ENCODE results near the gene PRDX5.
A peak's percentile ranks its signal among the peaks of the same experiment; 100 is the strongest.

PRDX5 gene

DNA sequence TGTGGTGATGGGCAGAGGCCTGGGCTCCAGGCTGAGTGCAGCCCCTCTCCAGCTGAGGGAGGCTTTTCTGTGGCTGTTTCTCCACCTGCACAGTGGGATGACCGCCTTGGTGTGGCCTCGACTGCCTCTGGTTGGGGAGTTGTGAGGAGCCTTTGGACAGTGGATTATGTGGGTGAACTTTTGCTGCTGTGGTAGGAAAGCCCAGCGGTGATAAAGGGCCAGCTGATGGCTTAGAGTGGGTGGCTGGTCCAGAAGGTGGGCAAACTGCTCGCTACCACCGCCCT, 13.9 kb upstream of the PRDX5 start:
- Histone ChIP-seq H3K27ac (ENCODE audit: extremely low read depth, low read depth, low read length) (no peak overlapping the region), H3K4me1 (ENCODE audit: control insufficient read depth, insufficient read depth, low read length) (no peaks in the 10 kb centered on the region), H3K36me3 (ENCODE audit: control insufficient read depth in 2 of 2, insufficient read depth in 1 of 2, low read length in 2 of 2) (peaks cover 0 to 5% of the 10 kb centered on the region in 2 experiments; a peak in 1 of 3 replicates), H3K4me3 (ENCODE audit: low read depth, low read length) (no peak overlapping the region), H3K9me3 (ENCODE audit: control insufficient read depth, insufficient read depth, low read depth, low read length) (no peaks in the 10 kb centered on the region)
- no peak for TF ChIP-seq ZNF184 (tag by site-specific recombination; IDR thresholded peaks at IDR 0.05)
- TF ChIP-seq ZNF404 (tag by site-specific recombination; IDR thresholded peaks at IDR 0.05), result no peak
- no peak for TF ChIP-seq BCL11B (tag by site-specific recombination; IDR thresholded peaks at IDR 0.05; ENCODE audit: low read depth)
- no peak for TF ChIP-seq KLF9 (tag by site-specific recombination; IDR thresholded peaks at IDR 0.05; ENCODE audit: low read depth)
- TF ChIP-seq ZSCAN23 (tag by site-specific recombination; IDR thresholded peaks at IDR 0.05), result no peak
- TF ChIP-seq, protein P1, sequence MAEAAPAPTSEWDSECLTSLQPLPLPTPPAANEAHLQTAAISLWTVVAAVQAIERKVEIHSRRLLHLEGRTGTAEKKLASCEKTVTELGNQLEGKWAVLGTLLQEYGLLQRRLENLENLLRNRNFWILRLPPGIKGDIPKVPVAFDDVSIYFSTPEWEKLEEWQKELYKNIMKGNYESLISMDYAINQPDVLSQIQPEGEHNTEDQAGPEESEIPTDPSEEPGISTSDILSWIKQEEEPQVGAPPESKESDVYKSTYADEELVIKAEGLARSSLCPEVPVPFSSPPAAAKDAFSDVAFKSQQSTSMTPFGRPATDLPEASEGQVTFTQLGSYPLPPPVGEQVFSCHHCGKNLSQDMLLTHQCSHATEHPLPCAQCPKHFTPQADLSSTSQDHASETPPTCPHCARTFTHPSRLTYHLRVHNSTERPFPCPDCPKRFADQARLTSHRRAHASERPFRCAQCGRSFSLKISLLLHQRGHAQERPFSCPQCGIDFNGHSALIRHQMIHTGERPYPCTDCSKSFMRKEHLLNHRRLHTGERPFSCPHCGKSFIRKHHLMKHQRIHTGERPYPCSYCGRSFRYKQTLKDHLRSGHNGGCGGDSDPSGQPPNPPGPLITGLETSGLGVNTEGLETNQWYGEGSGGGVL (tag by site-specific recombination; IDR thresholded peaks at IDR 0.05), result no peak
- TF ChIP-seq RBAK (tag by site-specific recombination; IDR thresholded peaks at IDR 0.05), result no peak
- TF ChIP-seq SCRT1 (tag by site-specific recombination; IDR thresholded peaks at IDR 0.05; ENCODE audit: borderline replicate concordance), result no peak
- no peak for TF ChIP-seq ZNF473 (tag by site-specific recombination; IDR thresholded peaks at IDR 0.05)
- TF ChIP-seq, protein P2, sequence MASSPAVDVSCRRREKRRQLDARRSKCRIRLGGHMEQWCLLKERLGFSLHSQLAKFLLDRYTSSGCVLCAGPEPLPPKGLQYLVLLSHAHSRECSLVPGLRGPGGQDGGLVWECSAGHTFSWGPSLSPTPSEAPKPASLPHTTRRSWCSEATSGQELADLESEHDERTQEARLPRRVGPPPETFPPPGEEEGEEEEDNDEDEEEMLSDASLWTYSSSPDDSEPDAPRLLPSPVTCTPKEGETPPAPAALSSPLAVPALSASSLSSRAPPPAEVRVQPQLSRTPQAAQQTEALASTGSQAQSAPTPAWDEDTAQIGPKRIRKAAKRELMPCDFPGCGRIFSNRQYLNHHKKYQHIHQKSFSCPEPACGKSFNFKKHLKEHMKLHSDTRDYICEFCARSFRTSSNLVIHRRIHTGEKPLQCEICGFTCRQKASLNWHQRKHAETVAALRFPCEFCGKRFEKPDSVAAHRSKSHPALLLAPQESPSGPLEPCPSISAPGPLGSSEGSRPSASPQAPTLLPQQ (tag by site-specific recombination; IDR thresholded peaks at IDR 0.05), result no peak
- no peak for TF ChIP-seq ZNF555 (tag by site-specific recombination; conservative IDR thresholded peaks at IDR 0.05)
- no peak for TF ChIP-seq HOXC10 (CRISPR knock-in tag; IDR thresholded peaks at IDR 0.05)
- no peak for TF ChIP-seq ZNF394 (tag by site-specific recombination; IDR thresholded peaks at IDR 0.05; ENCODE audit: borderline replicate concordance)
- no peak for TF ChIP-seq ZNF223 (tag by site-specific recombination; IDR thresholded peaks at IDR 0.05)
- TF ChIP-seq, protein P3, sequence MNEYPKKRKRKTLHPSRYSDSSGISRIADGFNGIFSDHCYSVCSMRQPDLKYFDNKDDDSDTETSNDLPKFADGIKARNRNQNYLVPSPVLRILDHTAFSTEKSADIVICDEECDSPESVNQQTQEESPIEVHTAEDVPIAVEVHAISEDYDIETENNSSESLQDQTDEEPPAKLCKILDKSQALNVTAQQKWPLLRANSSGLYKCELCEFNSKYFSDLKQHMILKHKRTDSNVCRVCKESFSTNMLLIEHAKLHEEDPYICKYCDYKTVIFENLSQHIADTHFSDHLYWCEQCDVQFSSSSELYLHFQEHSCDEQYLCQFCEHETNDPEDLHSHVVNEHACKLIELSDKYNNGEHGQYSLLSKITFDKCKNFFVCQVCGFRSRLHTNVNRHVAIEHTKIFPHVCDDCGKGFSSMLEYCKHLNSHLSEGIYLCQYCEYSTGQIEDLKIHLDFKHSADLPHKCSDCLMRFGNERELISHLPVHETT (tag by site-specific recombination; IDR thresholded peaks at IDR 0.05), result no peak
- no peak for TF ChIP-seq ZNF48 (tag by site-specific recombination; IDR thresholded peaks at IDR 0.05)
- TF ChIP-seq ZNF248 (tag by site-specific recombination; IDR thresholded peaks at IDR 0.05), result no peak
- TF ChIP-seq SCRT2 (tag by site-specific recombination; IDR thresholded peaks at IDR 0.05), result no peak
- TF ChIP-seq ZNF133 (tag by site-specific recombination; IDR thresholded peaks at IDR 0.05), result no peak
- no peak for TF ChIP-seq ZNF585B (tag by site-specific recombination; IDR thresholded peaks at IDR 0.05)
- ChIA-PET CTCF (interaction anchor here (0.6 to 5.8 kb wide), 30 partner anchors 8 to 1543 kb away, joined by 3 to 81 read pairs (median 5); partner anchors contain the start of genes FERMT3, FKBP2, PLCB3 and PPP1R14B), POLR2A (interaction anchor here (0.9 to 3.6 kb wide), 11 partner anchors 14 to 1463 kb away, joined by 3 to 43 read pairs (median 7); partner anchors contain the start of genes BAD, FKBP2, GPR137 and PRDX5)

DNA sequence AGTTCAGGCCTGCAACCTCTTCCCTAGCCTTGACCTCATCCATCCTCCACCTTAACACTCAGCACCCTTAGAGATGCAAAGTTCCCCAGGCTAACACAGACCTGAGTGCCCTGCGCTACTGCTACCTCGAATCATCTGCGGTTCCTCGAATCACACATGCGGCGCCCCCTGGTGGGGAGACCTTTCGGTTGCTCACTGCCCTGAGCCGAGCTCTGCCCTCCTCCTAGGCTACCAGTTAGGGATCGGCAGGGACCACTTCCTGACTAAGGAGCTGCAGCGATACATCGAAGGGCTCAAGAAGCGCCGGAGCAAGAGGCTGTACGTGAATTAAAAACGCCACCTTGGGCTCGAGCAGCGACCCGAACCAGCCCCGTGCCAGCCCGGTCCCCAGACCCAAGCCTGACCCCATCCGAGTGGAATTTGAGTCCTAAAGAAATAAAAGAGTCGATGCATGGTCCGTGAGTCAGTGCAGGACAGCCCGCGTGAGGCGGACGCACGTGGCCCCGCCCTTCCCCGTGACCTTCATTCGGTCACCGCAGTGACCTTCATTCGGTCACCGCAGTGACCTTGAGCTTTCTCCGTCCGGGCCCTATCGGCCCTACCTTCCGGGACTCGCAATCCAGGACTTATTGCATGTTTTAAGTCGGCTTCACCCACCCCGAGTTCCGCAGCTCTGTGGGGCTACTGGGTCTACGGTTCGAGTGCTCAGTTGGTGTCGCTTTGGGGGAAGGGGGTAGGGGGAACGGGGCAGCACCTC, 13.4 kb upstream of the PRDX5 start:
- CTCF ChIA-PET, result interaction anchor here (0.5 to 5.8 kb wide), 47 partner anchors 9 to 1783 kb away, joined by 3 to 81 read pairs (median 5); partner anchors contain the start of genes BAD, FERMT3, FKBP2 and MARK2
- TF ChIP-seq YY2 (tag by site-specific recombination; IDR thresholded peaks at IDR 0.05) (no peak), ZNF843 (tag by site-specific recombination; IDR thresholded peaks at IDR 0.05) (no peak), ZNF701 (tag by site-specific recombination; IDR thresholded peaks at IDR 0.05) (no peak), ZNF510 (tag by site-specific recombination; IDR thresholded peaks at IDR 0.05; ENCODE audit: insufficient replicate concordance) (no peak), ZNF223 (tag by site-specific recombination; IDR thresholded peaks at IDR 0.05) (no peak)
- TF ChIP-seq, protein P4, sequence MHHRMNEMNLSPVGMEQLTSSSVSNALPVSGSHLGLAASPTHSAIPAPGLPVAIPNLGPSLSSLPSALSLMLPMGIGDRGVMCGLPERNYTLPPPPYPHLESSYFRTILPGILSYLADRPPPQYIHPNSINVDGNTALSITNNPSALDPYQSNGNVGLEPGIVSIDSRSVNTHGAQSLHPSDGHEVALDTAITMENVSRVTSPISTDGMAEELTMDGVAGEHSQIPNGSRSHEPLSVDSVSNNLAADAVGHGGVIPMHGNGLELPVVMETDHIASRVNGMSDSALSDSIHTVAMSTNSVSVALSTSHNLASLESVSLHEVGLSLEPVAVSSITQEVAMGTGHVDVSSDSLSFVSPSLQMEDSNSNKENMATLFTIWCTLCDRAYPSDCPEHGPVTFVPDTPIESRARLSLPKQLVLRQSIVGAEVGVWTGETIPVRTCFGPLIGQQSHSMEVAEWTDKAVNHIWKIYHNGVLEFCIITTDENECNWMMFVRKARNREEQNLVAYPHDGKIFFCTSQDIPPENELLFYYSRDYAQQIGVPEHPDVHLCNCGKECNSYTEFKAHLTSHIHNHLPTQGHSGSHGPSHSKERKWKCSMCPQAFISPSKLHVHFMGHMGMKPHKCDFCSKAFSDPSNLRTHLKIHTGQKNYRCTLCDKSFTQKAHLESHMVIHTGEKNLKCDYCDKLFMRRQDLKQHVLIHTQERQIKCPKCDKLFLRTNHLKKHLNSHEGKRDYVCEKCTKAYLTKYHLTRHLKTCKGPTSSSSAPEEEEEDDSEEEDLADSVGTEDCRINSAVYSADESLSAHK (tag by site-specific recombination; IDR thresholded peaks at IDR 0.05), result no peak
- TF ChIP-seq, protein P5, sequence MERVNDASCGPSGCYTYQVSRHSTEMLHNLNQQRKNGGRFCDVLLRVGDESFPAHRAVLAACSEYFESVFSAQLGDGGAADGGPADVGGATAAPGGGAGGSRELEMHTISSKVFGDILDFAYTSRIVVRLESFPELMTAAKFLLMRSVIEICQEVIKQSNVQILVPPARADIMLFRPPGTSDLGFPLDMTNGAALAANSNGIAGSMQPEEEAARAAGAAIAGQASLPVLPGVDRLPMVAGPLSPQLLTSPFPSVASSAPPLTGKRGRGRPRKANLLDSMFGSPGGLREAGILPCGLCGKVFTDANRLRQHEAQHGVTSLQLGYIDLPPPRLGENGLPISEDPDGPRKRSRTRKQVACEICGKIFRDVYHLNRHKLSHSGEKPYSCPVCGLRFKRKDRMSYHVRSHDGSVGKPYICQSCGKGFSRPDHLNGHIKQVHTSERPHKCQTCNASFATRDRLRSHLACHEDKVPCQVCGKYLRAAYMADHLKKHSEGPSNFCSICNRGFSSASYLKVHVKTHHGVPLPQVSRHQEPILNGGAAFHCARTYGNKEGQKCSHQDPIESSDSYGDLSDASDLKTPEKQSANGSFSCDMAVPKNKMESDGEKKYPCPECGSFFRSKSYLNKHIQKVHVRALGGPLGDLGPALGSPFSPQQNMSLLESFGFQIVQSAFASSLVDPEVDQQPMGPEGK (tag by site-specific recombination; IDR thresholded peaks at IDR 0.05), result 0 out of 2 replicates have a peak, but pooled peaks have one; percentile 10

More for the DNA sequence above, 13.4 kb upstream of the PRDX5 start:
- H3K27ac ChIP-seq (ENCODE audit: extremely low read depth, low read depth, low read length), result peak overlapping the region; percentile 70
- H3K9me3 ChIP-seq (ENCODE audit: control insufficient read depth, insufficient read depth, low read depth, low read length), result no peaks in the 10 kb centered on the region
- no peaks in the 10 kb centered on the region for H3K4me1 ChIP-seq (ENCODE audit: control insufficient read depth, insufficient read depth, low read length)
- POLR2A ChIA-PET, result interaction anchor here (0.9 to 3.6 kb wide), 15 partner anchors 13 to 1463 kb away, joined by 3 to 43 read pairs (median 5); partner anchors contain the start of genes BAD, FKBP2, GPR137 and NUDT22
- H3K36me3 ChIP-seq (ENCODE audit: control insufficient read depth in 2 of 2, insufficient read depth in 1 of 2, low read length in 2 of 2), result peaks cover 0 to 5% of the 10 kb centered on the region in 2 experiments; a peak in 1 of 3 replicates
- H3K4me3 ChIP-seq (ENCODE audit: low read depth, low read length), result peak overlapping the region; percentile 46

Measured in HEK293 (cell line).